Measurements from ENCODE around the gene FAM20A.

Gene FAM20A

GRCh38 chr17:68610554-68610953, 9.4 kb upstream of the FAM20A start:
- no peak for DNase-seq (ENCODE audit: low read depth in 2 of 2)

GRCh38 chr17:68608515-68609130, 7.5 kb upstream of the FAM20A start:
- no peak for DNase-seq (ENCODE audit: low read depth in 2 of 2)

- DNase-seq (ENCODE audit: low read depth in 2 of 2): no peak
Measured at GRCh38 chr17:68606451-68607307, 5.5 kb upstream of the FAM20A start.

GRCh38 chr17:68605914-68606313, 4.7 kb upstream of the FAM20A start:
- DNase-seq (ENCODE audit: low read depth in 2 of 2): no peak

- no peak for DNase-seq (ENCODE audit: low read depth in 2 of 2)
Measured at GRCh38 chr17:68603656-68604055, 2.5 kb upstream of the FAM20A start.

GRCh38 chr17:68603027-68603426, 1.9 kb upstream of the FAM20A start:
- no peak for DNase-seq (ENCODE audit: low read depth in 2 of 2)

GRCh38 chr17:68602289-68602688, 1.1 kb upstream of the FAM20A start:
- DNase-seq (ENCODE audit: low read depth in 2 of 2): no peak

GRCh38 chr17:68601565-68602288, 560 bp upstream of the FAM20A start:
- DNase-seq (ENCODE audit: low read depth in 2 of 2): no peak

- no peak for DNase-seq (ENCODE audit: low read depth in 2 of 2)
Measured at GRCh38 chr17:68600067-68600930, 868 bp downstream of the FAM20A start.

GRCh38 chr17:68599552-68600066, 1.6 kb downstream of the FAM20A start:
- DNase-seq (ENCODE audit: low read depth in 2 of 2): no peak

GRCh38 chr17:68599091-68599490, 2.1 kb downstream of the FAM20A start:
- no peak for DNase-seq (ENCODE audit: low read depth in 2 of 2)

GRCh38 chr17:68598545-68598961, 2.6 kb downstream of the FAM20A start:
- no peak for DNase-seq (ENCODE audit: low read depth in 2 of 2)

GRCh38 chr17:68598074-68598473, 3.1 kb downstream of the FAM20A start:
- no peak for DNase-seq (ENCODE audit: low read depth in 2 of 2)

GRCh38 chr17:68596411-68596945, 4.7 kb downstream of the FAM20A start:
- no peak for DNase-seq (ENCODE audit: low read depth in 2 of 2)

- DNase-seq (ENCODE audit: low read depth in 2 of 2): no peak
Measured at GRCh38 chr17:68595986-68596385, 5.2 kb downstream of the FAM20A start.

- no peak for DNase-seq (ENCODE audit: low read depth in 2 of 2)
Measured at GRCh38 chr17:68595496-68595895, 5.7 kb downstream of the FAM20A start.

- no peak for DNase-seq (ENCODE audit: low read depth in 2 of 2)
Measured at GRCh38 chr17:68594552-68594951, 6.6 kb downstream of the FAM20A start.

GRCh38 chr17:68592682-68593641, 8.2 kb downstream of the FAM20A start:
- no peak for DNase-seq (ENCODE audit: low read depth in 2 of 2)

GRCh38 chr17:68592009-68592408, 9.2 kb downstream of the FAM20A start:
- DNase-seq (ENCODE audit: low read depth in 2 of 2): no peak

- DNase-seq (ENCODE audit: low read depth in 2 of 2): no peak
Measured at GRCh38 chr17:68591583-68591982, 9.6 kb downstream of the FAM20A start.
